HG02852 (cell line): ENCODE results near the gene CNTN5.

Source experiments
- ATAC-seq: cut with Tn5 transposase; IDR thresholded peaks from one replicate; pipeline ENCODE4 v1.9.1; 2021; ENCODE audit warnings: mild to moderate bottlenecking, moderate library complexity; ENCODE audit not compliant: unreplicated experiment

CNTN5 gene

GRCh38 chr11:99162819-99163218, 142.1 kb downstream of the CNTN5 start:
- no peak for ATAC-seq

GRCh38 chr11:99170591-99170990, 149.8 kb downstream of the CNTN5 start:
- ATAC-seq = no peak

GRCh38 chr11:99171330-99171729, 150.6 kb downstream of the CNTN5 start:
- ATAC-seq = no peak

GRCh38 chr11:99176430-99176829, 155.7 kb downstream of the CNTN5 start:
- ATAC-seq = no peak

- no peak for ATAC-seq
These were observed 156.7 kb downstream of the CNTN5 start for GRCh38 chr11:99177446-99177845.

GRCh38 chr11:99184146-99184545, 163.4 kb downstream of the CNTN5 start:
- ATAC-seq = no peak

GRCh38 chr11:99188221-99188620, 167.5 kb downstream of the CNTN5 start:
- ATAC-seq = no peak

- ATAC-seq = no peak
These were observed 172.0 kb downstream of the CNTN5 start for GRCh38 chr11:99192716-99193115.

GRCh38 chr11:99197477-99197876, 176.7 kb downstream of the CNTN5 start:
- no peak for ATAC-seq

GRCh38 chr11:99198215-99198614, 177.5 kb downstream of the CNTN5 start:
- ATAC-seq = no peak

- no peak for ATAC-seq
These were observed 178.6 kb downstream of the CNTN5 start for GRCh38 chr11:99199341-99199740.

GRCh38 chr11:99200720-99201119, 180.0 kb downstream of the CNTN5 start:
- ATAC-seq = no peak

- no peak for ATAC-seq
These were observed 188.1 kb downstream of the CNTN5 start for GRCh38 chr11:99208813-99209212.

GRCh38 chr11:99229544-99229943, 208.8 kb downstream of the CNTN5 start:
- no peak for ATAC-seq

- no peak for ATAC-seq
These were observed 213.8 kb downstream of the CNTN5 start for GRCh38 chr11:99234534-99234933.

GRCh38 chr11:99238401-99238800, 217.7 kb downstream of the CNTN5 start:
- no peak for ATAC-seq

GRCh38 chr11:99240192-99241030, 219.7 kb downstream of the CNTN5 start:
- ATAC-seq = no peak

GRCh38 chr11:99241066-99241465, 220.3 kb downstream of the CNTN5 start:
- ATAC-seq = no peak

- ATAC-seq = no peak
These were observed 223.9 kb downstream of the CNTN5 start for GRCh38 chr11:99244613-99245012.

GRCh38 chr11:99246199-99246598, 225.4 kb downstream of the CNTN5 start:
- ATAC-seq = no peak

- no peak for ATAC-seq
These were observed 235.9 kb downstream of the CNTN5 start for GRCh38 chr11:99256614-99257013.

- ATAC-seq = no peak
These were observed 236.4 kb downstream of the CNTN5 start for GRCh38 chr11:99257131-99257530.

- no peak for ATAC-seq
These were observed 239.9 kb downstream of the CNTN5 start for GRCh38 chr11:99260696-99261095.
